ENCODE data around the gene USP4.

USP4 gene

GRCh38 chr3:49294343-49294742, 45.5 kb downstream of the USP4 start:
- peaks cover 82% of the 10 kb centered on the region for H3K36me3 ChIP-seq (ENCODE audit: control insufficient read depth, insufficient read depth, low read length, severe bottlenecking)
- H3K4me3 ChIP-seq (ENCODE audit: low read length) = no peak overlapping the region
- H3K9me3 ChIP-seq (ENCODE audit: control insufficient read depth, low read length) = no peaks in the 10 kb centered on the region
- no peak overlapping the region for H3K9ac ChIP-seq (ENCODE audit: low read length)
- no peaks in the 10 kb centered on the region for H3K27me3 ChIP-seq (replicated peaks; ENCODE audit: control insufficient read depth, insufficient read depth, low read length)
- peaks cover 12% of the 10 kb centered on the region for H3K4me1 ChIP-seq (ENCODE audit: control insufficient read depth, insufficient read depth, low read length)
- no peak for DNase-seq (ENCODE audit: low read depth)

GRCh38 chr3:49283997-49284396, 55.9 kb downstream of the USP4 start:
- H3K4me3 ChIP-seq (ENCODE audit: low read length) = no peak overlapping the region
- H3K27me3 ChIP-seq (replicated peaks; ENCODE audit: control insufficient read depth, insufficient read depth, low read length) = no peaks in the 10 kb centered on the region
- DNase-seq (ENCODE audit: low read depth) = no peak
- no peaks in the 10 kb centered on the region for H3K9me3 ChIP-seq (ENCODE audit: control insufficient read depth, low read length)
- no peak overlapping the region for H3K9ac ChIP-seq (ENCODE audit: low read length)
- peaks cover 9% of the 10 kb centered on the region for H3K4me1 ChIP-seq (ENCODE audit: control insufficient read depth, insufficient read depth, low read length)
- H3K36me3 ChIP-seq (ENCODE audit: control insufficient read depth, insufficient read depth, low read length, severe bottlenecking) = peaks cover 72% of the 10 kb centered on the region

GRCh38 chr3:49279376-49279775, 60.5 kb downstream of the USP4 start:
- peak overlapping the region; percentile 40 for H3K9ac ChIP-seq (ENCODE audit: low read length)
- H3K36me3 ChIP-seq (ENCODE audit: control insufficient read depth, insufficient read depth, low read length, severe bottlenecking) = peaks cover 35% of the 10 kb centered on the region
- H3K4me3 ChIP-seq (ENCODE audit: low read length) = no peak overlapping the region
- H3K27me3 ChIP-seq (replicated peaks; ENCODE audit: control insufficient read depth, insufficient read depth, low read length) = no peaks in the 10 kb centered on the region
- peaks cover 37% of the 10 kb centered on the region for H3K4me1 ChIP-seq (ENCODE audit: control insufficient read depth, insufficient read depth, low read length)
- H3K9me3 ChIP-seq (ENCODE audit: control insufficient read depth, low read length) = no peaks in the 10 kb centered on the region
- DNase-seq (ENCODE audit: low read depth) = no peak

- no peaks in the 10 kb centered on the region for H3K9me3 ChIP-seq (ENCODE audit: control insufficient read depth, low read length)
- DNase-seq (ENCODE audit: low read depth) = no peak
- peak overlapping the region; percentile 25 for H3K9ac ChIP-seq (ENCODE audit: low read length)
- no peaks in the 10 kb centered on the region for H3K27me3 ChIP-seq (replicated peaks; ENCODE audit: control insufficient read depth, insufficient read depth, low read length)
- peaks cover 37% of the 10 kb centered on the region for H3K4me1 ChIP-seq (ENCODE audit: control insufficient read depth, insufficient read depth, low read length)
- H3K4me3 ChIP-seq (ENCODE audit: low read length) = no peak overlapping the region
- H3K36me3 ChIP-seq (ENCODE audit: control insufficient read depth, insufficient read depth, low read length, severe bottlenecking) = peaks cover 27% of the 10 kb centered on the region
Measured at GRCh38 chr3:49278548-49278947, 61.3 kb downstream of the USP4 start.

GRCh38 chr3:49277383-49277775, 62.5 kb downstream of the USP4 start:
- H3K4me1 ChIP-seq (ENCODE audit: control insufficient read depth, insufficient read depth, low read length) = peaks cover 37% of the 10 kb centered on the region
- DNase-seq (ENCODE audit: low read depth) = no peak
- peaks cover 23% of the 10 kb centered on the region for H3K36me3 ChIP-seq (ENCODE audit: control insufficient read depth, insufficient read depth, low read length, severe bottlenecking)
- no peaks in the 10 kb centered on the region for H3K9me3 ChIP-seq (ENCODE audit: control insufficient read depth, low read length)
- no peaks in the 10 kb centered on the region for H3K27me3 ChIP-seq (replicated peaks; ENCODE audit: control insufficient read depth, insufficient read depth, low read length)
- peak overlapping the region; percentile 73 for H3K4me3 ChIP-seq (ENCODE audit: low read length)
- peak overlapping the region; percentile 86 for H3K9ac ChIP-seq (ENCODE audit: low read length)

GRCh38 chr3:49276475-49277382, 63.1 kb downstream of the USP4 start, which contains the start of gene C3orf62:
TSS of gene C3orf62 (minus strand) at chr3:49277232. CDS start at chr3:49276872, 360 bp downstream.
- peaks cover 37% of the 10 kb centered on the region for H3K4me1 ChIP-seq (ENCODE audit: control insufficient read depth, insufficient read depth, low read length)
- H3K27me3 ChIP-seq (replicated peaks; ENCODE audit: control insufficient read depth, insufficient read depth, low read length) = no peaks in the 10 kb centered on the region
- H3K36me3 ChIP-seq (ENCODE audit: control insufficient read depth, insufficient read depth, low read length, severe bottlenecking) = peaks cover 18% of the 10 kb centered on the region
- H3K4me3 ChIP-seq (ENCODE audit: low read length) = peak within 1 kb of the TSS; percentile 73
- DNase-seq (ENCODE audit: low read depth) = peak; percentile 92
- H3K9ac ChIP-seq (ENCODE audit: low read length) = peak within 1 kb of the TSS; percentile 86
- no peaks in the 10 kb centered on the region for H3K9me3 ChIP-seq (ENCODE audit: control insufficient read depth, low read length)

GRCh38 chr3:49273825-49274532, 65.9 kb downstream of the USP4 start:
- Histone ChIP-seq H3K4me3 (ENCODE audit: low read length) (no peak overlapping the region), H3K4me1 (ENCODE audit: control insufficient read depth, insufficient read depth, low read length) (peaks cover 28% of the 10 kb centered on the region), H3K36me3 (ENCODE audit: control insufficient read depth, insufficient read depth, low read length, severe bottlenecking) (peaks cover 7% of the 10 kb centered on the region), H3K9ac (ENCODE audit: low read length) (no peak overlapping the region), H3K27me3 (replicated peaks; ENCODE audit: control insufficient read depth, insufficient read depth, low read length) (no peaks in the 10 kb centered on the region), H3K9me3 (ENCODE audit: control insufficient read depth, low read length) (no peaks in the 10 kb centered on the region)
- DNase-seq (ENCODE audit: low read depth) = no peak

- Histone ChIP-seq H3K9ac (ENCODE audit: low read length) (no peak overlapping the region), H3K36me3 (ENCODE audit: control insufficient read depth, insufficient read depth, low read length, severe bottlenecking) (no peaks in the 10 kb centered on the region), H3K27me3 (replicated peaks; ENCODE audit: control insufficient read depth, insufficient read depth, low read length) (no peaks in the 10 kb centered on the region), H3K9me3 (ENCODE audit: control insufficient read depth, low read length) (no peaks in the 10 kb centered on the region), H3K4me1 (ENCODE audit: control insufficient read depth, insufficient read depth, low read length) (peaks cover 15% of the 10 kb centered on the region), H3K4me3 (ENCODE audit: low read length) (no peak overlapping the region)
- no peak for DNase-seq (ENCODE audit: low read depth)
Measured at GRCh38 chr3:49271047-49271446, 68.8 kb downstream of the USP4 start.

- DNase-seq (ENCODE audit: low read depth) = no peak
- no peaks in the 10 kb centered on the region for H3K9me3 ChIP-seq (ENCODE audit: control insufficient read depth, low read length)
- peaks cover 14% of the 10 kb centered on the region for H3K4me1 ChIP-seq (ENCODE audit: control insufficient read depth, insufficient read depth, low read length)
- H3K9ac ChIP-seq (ENCODE audit: low read length) = no peak overlapping the region
- no peak overlapping the region for H3K4me3 ChIP-seq (ENCODE audit: low read length)
- H3K27me3 ChIP-seq (replicated peaks; ENCODE audit: control insufficient read depth, insufficient read depth, low read length) = no peaks in the 10 kb centered on the region
- H3K36me3 ChIP-seq (ENCODE audit: control insufficient read depth, insufficient read depth, low read length, severe bottlenecking) = no peaks in the 10 kb centered on the region
Measured at GRCh38 chr3:49270156-49270500, 69.7 kb downstream of the USP4 start.

GRCh38 chr3:49269443-49270155, 70.3 kb downstream of the USP4 start:
- no peaks in the 10 kb centered on the region for H3K9me3 ChIP-seq (ENCODE audit: control insufficient read depth, low read length)
- no peak overlapping the region for H3K9ac ChIP-seq (ENCODE audit: low read length)
- H3K4me1 ChIP-seq (ENCODE audit: control insufficient read depth, insufficient read depth, low read length) = peaks cover 14% of the 10 kb centered on the region
- no peaks in the 10 kb centered on the region for H3K36me3 ChIP-seq (ENCODE audit: control insufficient read depth, insufficient read depth, low read length, severe bottlenecking)
- no peak overlapping the region for H3K4me3 ChIP-seq (ENCODE audit: low read length)
- no peaks in the 10 kb centered on the region for H3K27me3 ChIP-seq (replicated peaks; ENCODE audit: control insufficient read depth, insufficient read depth, low read length)
- no peak for DNase-seq (ENCODE audit: low read depth)

All from adipocyte (in vitro differentiated cells).